DND-41 (cell line): ENCODE data around the gene MICOS13.

Experiments used
- ATAC-seq: fragments of 200-7000 bp; cut with Tn5 transposase; 3 replicates; pipeline ENCODE4 v1.9.1; 2021; ENCODE audit warnings: low read depth; ENCODE audit not compliant: insufficient read depth
- DNase-seq: peaks from one replicate; pipeline ENCODE4 v3.0.0-alpha.2; 2020
- H2AFZ ChIP-seq: 2 replicates; pipeline ENCODE4 v1.6.0; 2012; ENCODE audit warnings: low read depth, low read length
- H3K27ac ChIP-seq: 2 replicates; pipeline ENCODE4 v1.5.1; 2012; ENCODE audit warnings: low read length, inconsistent platforms
- H3K27me3 ChIP-seq: fragments of 200-600 bp; sonication (generic); 2 replicates; pipeline ENCODE4 v1.6.0; 2012; ENCODE audit warnings: low read length, mild to moderate bottlenecking, inconsistent platforms; ENCODE audit not compliant: insufficient read depth, poor library complexity
- H3K36me3 ChIP-seq: 2 replicates; pipeline ENCODE4 v1.5.1; 2012; ENCODE audit warnings: low read length, inconsistent platforms; ENCODE audit not compliant: insufficient read depth
- H3K4me1 ChIP-seq: 2 replicates; pipeline ENCODE4 v1.5.1; 2012; ENCODE audit warnings: mild to moderate bottlenecking, low read length; ENCODE audit not compliant: insufficient read depth
- H3K4me2 ChIP-seq: 2 replicates; pipeline ENCODE4 v1.6.0; 2012; ENCODE audit warnings: mild to moderate bottlenecking, moderate library complexity, low read length, inconsistent platforms; ENCODE audit not compliant: insufficient read depth
- H3K4me3 ChIP-seq, 2 experiments: fragments of 200-600 bp in 1 of 2; shearing (Covaris generic) in 1 of 2; 2 replicates each; pipeline ENCODE4 v1.5.1; 2012 to 2016; ENCODE audit warnings: inconsistent platforms in 2 of 2, low read length in 2 of 2, mild to moderate bottlenecking in 2 of 2, low read depth in 1 of 2, moderate library complexity in 1 of 2
- H3K79me2 ChIP-seq: 2 replicates; pipeline ENCODE4 v1.6.0; 2012; ENCODE audit warnings: low read length, inconsistent platforms; ENCODE audit not compliant: insufficient read depth
- H3K9ac ChIP-seq: 2 replicates; pipeline ENCODE4 v1.6.0; 2012; ENCODE audit warnings: low read depth, mild to moderate bottlenecking, inconsistent platforms, low read length, moderate library complexity
- H3K9me3 ChIP-seq: 2 replicates; pipeline ENCODE4 v1.5.1; 2012; ENCODE audit warnings: low read length, moderate library complexity, mild to moderate bottlenecking, inconsistent platforms; ENCODE audit not compliant: insufficient read depth, severe bottlenecking
- H4K20me1 ChIP-seq: 2 replicates; pipeline ENCODE4 v1.6.0; 2012; ENCODE audit warnings: low read length; ENCODE audit not compliant: insufficient read depth
- EZH2 ChIP-seq: IDR thresholded peaks from 3 replicates; pipeline ENCODE4 v1.6.1; 2012; ENCODE audit warnings: borderline replicate concordance, low read depth, mild to moderate bottlenecking, moderate library complexity, low read length, inconsistent platforms; ENCODE audit not compliant: severe bottlenecking
- TF ChIP-seq, protein P1 (sequence below): IDR thresholded peaks from 2 replicates; pipeline ENCODE4 v1.5.1; 2012; ENCODE audit warnings: borderline replicate concordance, low read length, moderate library complexity, mild to moderate bottlenecking; ENCODE audit not compliant: poor library complexity, severe bottlenecking; ENCODE audit errors: extremely low read depth

MICOS13 gene

GRCh38 chr19:5655412-5655811 is 24.9 kb downstream of the MICOS13 start:
- H4K20me1 ChIP-seq, result peaks cover 12% of the 10 kb centered on the region
- TF ChIP-seq EZH2, result no peak
- TF ChIP-seq, protein P1, sequence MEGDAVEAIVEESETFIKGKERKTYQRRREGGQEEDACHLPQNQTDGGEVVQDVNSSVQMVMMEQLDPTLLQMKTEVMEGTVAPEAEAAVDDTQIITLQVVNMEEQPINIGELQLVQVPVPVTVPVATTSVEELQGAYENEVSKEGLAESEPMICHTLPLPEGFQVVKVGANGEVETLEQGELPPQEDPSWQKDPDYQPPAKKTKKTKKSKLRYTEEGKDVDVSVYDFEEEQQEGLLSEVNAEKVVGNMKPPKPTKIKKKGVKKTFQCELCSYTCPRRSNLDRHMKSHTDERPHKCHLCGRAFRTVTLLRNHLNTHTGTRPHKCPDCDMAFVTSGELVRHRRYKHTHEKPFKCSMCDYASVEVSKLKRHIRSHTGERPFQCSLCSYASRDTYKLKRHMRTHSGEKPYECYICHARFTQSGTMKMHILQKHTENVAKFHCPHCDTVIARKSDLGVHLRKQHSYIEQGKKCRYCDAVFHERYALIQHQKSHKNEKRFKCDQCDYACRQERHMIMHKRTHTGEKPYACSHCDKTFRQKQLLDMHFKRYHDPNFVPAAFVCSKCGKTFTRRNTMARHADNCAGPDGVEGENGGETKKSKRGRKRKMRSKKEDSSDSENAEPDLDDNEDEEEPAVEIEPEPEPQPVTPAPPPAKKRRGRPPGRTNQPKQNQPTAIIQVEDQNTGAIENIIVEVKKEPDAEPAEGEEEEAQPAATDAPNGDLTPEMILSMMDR, result no peak
- H3K9me3 ChIP-seq, result no peaks in the 10 kb centered on the region
- no peak overlapping the region for H3K27ac ChIP-seq
- no peaks in the 10 kb centered on the region for H3K4me1 ChIP-seq
- H3K9ac ChIP-seq, result no peak overlapping the region
- H3K36me3 ChIP-seq, result peaks cover 89% of the 10 kb centered on the region
- H2AFZ ChIP-seq, result no peak overlapping the region
- DNase-seq (no peak), ATAC-seq (no peak)
- H3K79me2 ChIP-seq, result peaks cover 9% of the 10 kb centered on the region
- no peaks in the 10 kb centered on the region for H3K27me3 ChIP-seq
- no peak overlapping the region for H3K4me3 ChIP-seq
- H3K4me2 ChIP-seq, result no peak overlapping the region

- no peaks in the 10 kb centered on the region for H3K9me3 ChIP-seq
- TF ChIP-seq, protein P1, result no peak
- TF ChIP-seq EZH2, result no peak
- H3K4me3 ChIP-seq, result no peak overlapping the region
- no peak for ATAC-seq
- H2AFZ ChIP-seq, result no peak overlapping the region
- no peak for DNase-seq
- H3K4me2 ChIP-seq, result no peak overlapping the region
- peaks cover 11% of the 10 kb centered on the region for H4K20me1 ChIP-seq
- no peaks in the 10 kb centered on the region for H3K4me1 ChIP-seq
- no peak overlapping the region for H3K27ac ChIP-seq
- peaks cover 89% of the 10 kb centered on the region for H3K36me3 ChIP-seq
- H3K27me3 ChIP-seq, result no peaks in the 10 kb centered on the region
- no peak overlapping the region for H3K9ac ChIP-seq
- peaks cover 9% of the 10 kb centered on the region for H3K79me2 ChIP-seq
Observed at GRCh38 chr19:5654931-5655330, 25.4 kb downstream of the MICOS13 start.

DNA sequence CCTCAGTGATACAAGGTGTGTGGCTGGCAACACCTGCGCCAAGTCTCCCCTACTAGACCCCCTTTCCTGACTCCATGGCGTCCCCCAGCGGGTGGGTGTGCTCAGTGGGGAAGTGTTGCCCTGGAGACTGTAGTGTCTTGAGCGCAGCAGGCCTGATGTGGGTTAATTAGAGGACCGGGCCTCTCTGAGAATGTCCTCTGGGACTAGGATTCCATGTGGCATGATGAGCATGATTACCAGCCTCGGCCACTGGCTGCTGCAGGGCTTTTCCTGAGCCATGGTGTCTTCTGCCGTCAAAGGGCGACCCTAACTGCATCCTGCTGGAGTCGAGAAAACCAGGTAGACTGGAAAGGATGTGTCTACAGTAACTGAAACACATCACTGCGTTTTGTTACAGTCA is 28.1 kb downstream of the MICOS13 start:
- no peaks in the 10 kb centered on the region for H3K4me1 ChIP-seq
- no peak overlapping the region for H3K27ac ChIP-seq
- no peaks in the 10 kb centered on the region for H3K9me3 ChIP-seq
- no peak for TF ChIP-seq EZH2
- TF ChIP-seq, protein P1, result no peak
- H3K9ac ChIP-seq, result no peak overlapping the region
- ATAC-seq (no peak), DNase-seq (no peak)
- no peaks in the 10 kb centered on the region for H3K27me3 ChIP-seq
- no peak overlapping the region for H3K4me2 ChIP-seq
- H2AFZ ChIP-seq, result no peak overlapping the region
- peaks cover 84% of the 10 kb centered on the region for H3K36me3 ChIP-seq
- H3K4me3 ChIP-seq, result no peak overlapping the region
- peaks cover 9% of the 10 kb centered on the region for H4K20me1 ChIP-seq
- H3K79me2 ChIP-seq, result peaks cover 20% of the 10 kb centered on the region; the same call in 1 of the 2 replicates

DNA sequence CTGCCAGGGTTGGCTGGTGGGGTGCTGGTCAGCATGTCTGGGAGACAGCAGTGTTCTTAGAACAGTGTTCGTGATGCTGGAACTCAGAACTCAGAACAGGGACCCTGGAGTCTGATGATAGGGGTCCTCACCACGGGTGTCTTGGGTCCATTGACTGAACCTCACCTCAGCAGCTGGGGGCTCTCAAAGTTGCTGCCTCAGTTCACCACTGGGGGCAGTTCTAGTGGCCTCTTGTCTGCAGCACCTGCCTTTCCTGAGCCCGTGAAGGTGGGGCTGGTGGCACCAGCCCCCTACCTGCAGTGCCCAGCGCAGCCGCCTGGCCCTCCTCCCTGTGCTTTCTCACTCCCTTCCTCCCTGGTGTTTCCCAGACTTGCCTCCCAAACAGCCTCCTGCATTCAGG is 29.0 kb downstream of the MICOS13 start:
- Histone ChIP-seq H3K36me3 (peaks cover 87% of the 10 kb centered on the region), H2AFZ (no peak overlapping the region), H3K79me2 (peaks cover 29% of the 10 kb centered on the region), H3K4me1 (no peaks in the 10 kb centered on the region), H3K27me3 (no peaks in the 10 kb centered on the region), H3K9me3 (no peaks in the 10 kb centered on the region), H3K4me3 (no peak overlapping the region), H3K27ac (no peak overlapping the region), H3K9ac (no peak overlapping the region), H4K20me1 (peaks cover 18% of the 10 kb centered on the region), H3K4me2 (no peak overlapping the region)
- ATAC-seq, result no peak
- TF ChIP-seq, protein P1, result peak; percentile 38
- no peak for TF ChIP-seq EZH2
- DNase-seq, result no peak
